Colon (tissue), 2 donors: Measurements from ENCODE around the gene RARS2.
A peak's percentile ranks its signal among the peaks of the same experiment; 100 is the strongest.

ENCODE experiments used
- FAIRE-seq: peaks from 2 replicates; lab custom pipeline; 2012; peaks lifted over from hg19 to GRCh38; lab: Jason Lieb, UNC
- donor health status: control.
- donor health status: control.

RARS2 gene

DNA sequence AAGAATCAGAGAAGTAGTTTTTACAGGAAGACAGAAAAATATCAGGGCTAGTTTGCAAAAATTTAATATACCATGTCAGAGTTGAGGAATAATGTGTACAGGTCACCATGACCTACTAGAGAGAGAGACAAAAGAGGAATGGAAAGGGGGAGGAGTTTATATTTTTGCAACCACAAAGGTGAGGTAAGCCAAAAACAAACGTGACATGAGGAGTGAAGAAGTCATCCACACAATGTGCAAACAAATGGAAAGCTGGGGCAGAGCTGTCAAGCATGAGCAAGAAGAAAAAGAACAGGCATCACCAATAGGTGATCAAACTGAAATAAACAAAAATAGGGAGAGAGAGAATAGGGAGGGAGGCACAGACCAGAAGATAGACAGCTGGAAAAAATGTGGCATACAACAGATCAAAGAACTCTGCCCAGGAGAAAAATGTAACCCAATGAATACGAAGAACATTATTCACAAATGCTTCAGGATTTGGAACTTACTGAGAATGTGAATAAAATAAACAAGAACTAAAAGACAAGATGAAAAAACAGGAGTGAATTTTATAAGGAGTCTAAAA is 15.5 kb downstream of the RARS2 start:
- no peak for FAIRE-seq

DNA sequence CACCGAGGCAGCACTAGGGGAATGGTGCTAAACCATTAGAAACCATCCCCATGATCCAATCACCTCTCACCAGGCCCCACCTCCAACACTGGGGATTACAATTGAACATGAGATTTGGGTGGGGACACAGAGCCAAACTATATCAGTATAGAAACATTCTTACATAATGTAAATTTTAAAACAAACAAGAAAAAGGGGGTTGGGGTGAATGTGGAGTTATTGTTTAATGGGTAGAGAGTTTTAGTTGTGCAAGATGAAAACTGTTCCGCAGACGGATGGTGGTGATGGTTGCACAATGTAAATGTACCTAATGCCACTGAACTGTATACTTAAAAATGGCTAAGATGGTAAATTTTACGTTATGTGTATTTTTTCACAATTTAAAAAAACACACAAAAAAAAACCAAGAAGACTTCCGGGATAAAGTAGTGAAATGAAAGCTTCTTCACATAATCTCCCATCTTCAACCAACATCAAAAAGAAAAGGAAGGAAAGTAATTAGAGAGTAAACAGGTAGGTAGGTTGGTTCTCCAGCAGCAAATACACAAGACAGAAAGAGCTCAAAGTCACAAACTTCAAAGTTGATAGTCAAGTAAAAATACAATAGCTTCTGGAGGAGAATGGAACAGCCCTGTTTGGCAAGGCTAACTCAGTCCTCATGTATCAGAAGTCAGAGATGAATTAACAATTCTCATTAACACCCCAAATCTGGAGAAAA is 16.3 kb downstream of the RARS2 start:
- no peak for FAIRE-seq

DNA sequence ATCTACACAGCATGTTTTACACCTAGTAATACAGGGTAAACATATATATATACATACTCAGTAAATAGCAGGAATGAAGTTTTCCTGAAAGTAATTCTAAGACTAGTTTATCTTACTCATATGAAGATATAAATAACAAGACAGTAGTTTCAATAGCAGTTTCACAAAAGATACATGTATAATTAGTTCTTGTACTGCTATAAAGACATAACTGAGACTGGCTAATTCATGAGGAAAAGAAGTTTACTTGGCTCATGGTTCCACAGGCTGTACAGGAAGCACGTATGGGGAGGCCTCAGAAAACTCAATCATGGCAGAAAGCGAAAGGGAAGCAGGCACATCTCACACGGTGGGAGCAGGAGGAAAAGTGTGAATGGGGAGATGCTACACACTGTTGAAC is 16.9 kb downstream of the RARS2 start:
- no peak for FAIRE-seq

DNA sequence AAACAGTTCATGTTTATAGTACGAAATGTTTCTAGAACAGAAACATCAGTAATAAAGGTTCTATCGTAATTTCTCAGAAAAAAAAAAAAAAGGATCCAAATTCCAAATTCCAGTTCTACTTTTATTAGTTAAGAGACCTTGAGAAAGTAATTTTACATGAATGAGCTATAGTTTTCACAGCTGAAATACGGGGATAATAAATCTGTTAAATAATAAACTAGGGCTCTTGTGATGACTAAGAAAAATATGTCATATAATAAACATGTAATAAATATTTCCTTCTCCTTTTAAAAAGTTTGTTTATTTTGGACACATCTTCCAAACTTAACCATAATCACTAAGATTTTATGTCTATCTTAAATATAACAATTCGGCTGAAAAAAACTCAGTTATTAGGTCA is 17.8 kb downstream of the RARS2 start:
- FAIRE-seq, result peak; percentile 24

DNA sequence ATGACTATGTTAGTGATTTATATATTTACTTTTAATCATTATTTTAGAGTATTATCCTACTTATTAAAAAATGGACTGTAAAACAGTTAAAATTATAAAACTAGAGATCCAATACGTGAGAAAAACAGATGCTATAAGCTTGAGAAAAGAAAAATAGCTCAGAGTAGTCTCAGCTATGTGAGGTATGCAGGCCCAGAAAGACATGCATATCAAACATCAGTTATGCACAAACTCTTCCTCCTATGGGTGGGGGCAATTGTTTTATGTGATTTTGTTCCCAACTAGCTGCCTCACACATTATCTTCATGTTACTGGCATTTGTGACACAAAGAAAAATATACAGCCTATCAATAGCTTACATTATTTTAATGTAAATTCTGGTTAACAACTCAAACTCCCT is 28.8 kb downstream of the RARS2 start:
- FAIRE-seq, result no peak

DNA sequence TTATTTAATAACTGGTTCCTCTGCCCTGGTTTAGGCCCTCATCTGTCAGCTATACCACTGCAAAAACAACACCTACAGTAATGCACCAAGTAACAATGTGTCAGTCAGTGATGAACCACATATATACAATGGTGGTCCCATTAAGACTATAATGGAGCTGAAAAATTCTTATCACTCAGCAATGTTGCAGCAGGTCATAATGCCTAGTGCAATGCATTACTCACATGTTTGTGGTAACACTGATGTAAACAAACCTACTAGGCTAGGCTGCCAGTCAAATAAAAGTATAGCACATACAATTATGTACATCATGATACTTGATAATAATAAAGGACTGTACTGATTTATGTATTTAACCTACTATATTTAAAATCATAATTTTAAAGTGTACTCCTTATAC is 31.3 kb downstream of the RARS2 start:
- no peak for FAIRE-seq

DNA sequence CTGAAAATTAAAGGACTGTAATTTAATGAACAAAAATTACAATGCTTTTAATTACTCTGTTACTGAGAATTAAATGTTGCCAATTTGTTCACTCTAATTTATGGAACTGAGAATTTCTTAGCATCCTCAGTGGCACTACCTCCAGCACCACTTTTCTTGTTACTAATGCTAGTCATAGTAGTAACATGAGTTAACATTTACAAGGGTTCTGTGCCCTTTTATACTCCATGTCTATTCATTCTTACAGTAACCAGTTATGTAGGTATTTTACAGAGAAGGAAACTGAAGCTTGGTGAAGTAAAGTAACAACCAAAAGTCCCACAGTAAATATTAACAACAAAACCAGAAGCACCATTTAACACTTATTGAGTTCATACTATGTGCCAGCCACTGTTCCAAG is 34.3 kb downstream of the RARS2 start:
- FAIRE-seq, result no peak

DNA sequence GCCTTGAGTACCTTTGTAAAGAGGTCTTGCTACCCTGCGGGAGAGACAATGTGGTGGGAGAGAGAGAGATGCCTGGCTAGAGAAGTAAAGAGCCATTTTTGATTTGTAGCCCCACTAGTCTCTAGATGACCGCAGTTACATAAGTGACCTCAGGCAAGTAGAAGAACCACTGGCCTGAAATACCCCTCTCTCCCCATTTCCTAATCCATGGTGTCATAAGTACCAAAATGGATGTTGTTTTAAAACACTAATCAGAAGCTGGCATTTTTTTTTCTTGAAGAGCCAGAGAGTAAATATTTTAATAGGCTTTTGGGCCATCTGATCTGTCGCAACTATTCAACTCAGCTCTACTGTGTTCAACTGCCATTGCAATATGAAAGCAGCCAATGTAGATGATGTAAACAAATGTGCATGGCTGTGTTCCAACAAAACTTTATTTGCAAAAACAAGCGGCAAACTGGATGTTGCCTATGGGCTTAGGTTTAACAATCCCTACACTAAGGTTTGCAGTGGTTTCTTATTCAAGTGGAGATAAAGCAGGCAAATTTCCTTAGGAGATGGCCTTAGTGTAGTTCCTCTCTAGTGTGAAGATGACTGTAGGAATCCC is 36.5 kb downstream of the RARS2 start:
- FAIRE-seq, result no peak

DNA sequence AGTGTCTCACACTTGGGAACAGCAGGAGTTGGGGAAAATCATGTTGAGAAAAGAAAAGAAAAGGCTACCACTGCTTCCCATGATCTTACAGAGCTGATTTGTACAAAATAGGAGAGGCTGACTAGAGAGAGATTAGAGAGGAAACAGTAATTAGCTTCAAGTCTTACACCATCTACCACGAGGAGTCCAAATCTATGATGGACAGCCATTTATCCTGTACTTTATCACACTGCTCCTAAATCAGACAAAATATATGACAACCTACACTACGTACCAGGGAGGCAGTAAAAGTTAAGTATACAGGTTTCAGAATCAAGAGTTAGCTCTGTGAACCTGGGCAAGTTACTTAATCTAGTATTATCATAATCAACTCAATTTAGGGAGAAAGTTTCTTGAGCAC is 38.0 kb downstream of the RARS2 start:
- no peak for FAIRE-seq

DNA sequence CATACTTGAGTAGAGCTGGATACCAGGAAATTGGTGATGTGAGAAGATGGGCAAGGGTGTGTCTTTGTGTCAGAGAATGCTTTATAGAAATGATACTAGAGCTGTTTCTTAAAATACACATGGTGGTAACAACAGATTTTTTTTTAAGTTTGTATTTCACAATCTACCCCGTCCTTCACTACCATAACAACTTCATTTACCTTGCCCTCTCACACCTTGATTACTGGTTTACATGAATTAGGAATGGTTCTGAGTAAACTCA is 45.4 kb downstream of the RARS2 start:
- FAIRE-seq, result no peak

DNA sequence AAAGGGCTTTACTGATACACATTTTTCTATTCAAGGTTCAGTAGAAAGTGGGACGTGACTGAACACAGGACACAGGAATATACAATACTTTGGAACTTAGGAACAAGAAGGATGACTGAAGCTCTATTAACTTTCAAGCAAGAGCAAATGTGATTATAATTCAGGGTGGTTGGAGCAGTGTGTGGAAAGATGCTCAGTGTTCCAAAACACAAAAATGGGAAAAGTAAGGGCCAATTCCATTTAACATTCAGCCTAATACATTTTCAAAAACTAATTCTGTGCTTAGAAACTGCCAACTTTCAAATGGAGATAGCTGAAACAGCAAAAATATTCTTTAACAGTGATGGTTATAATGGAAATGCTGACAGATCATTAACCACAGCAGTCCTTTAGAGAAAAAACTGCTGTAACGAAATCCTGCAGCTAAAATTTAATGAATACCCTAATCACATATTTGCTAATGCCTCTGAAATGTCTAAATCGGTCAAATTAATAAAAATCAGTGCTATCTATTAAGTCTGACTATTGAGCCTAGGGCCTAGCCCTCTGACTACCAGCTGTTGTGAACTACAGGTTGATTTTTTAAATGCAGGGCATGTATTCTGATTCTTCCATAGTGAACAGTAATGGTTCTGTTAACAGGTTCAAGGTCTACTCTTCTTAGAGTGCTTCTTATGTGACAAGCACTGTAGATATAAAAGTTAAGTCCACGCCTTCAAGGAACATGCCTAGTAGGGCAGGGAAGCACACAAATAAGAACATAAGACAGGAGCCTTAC is 45.9 kb downstream of the RARS2 start:
- no peak for FAIRE-seq

DNA sequence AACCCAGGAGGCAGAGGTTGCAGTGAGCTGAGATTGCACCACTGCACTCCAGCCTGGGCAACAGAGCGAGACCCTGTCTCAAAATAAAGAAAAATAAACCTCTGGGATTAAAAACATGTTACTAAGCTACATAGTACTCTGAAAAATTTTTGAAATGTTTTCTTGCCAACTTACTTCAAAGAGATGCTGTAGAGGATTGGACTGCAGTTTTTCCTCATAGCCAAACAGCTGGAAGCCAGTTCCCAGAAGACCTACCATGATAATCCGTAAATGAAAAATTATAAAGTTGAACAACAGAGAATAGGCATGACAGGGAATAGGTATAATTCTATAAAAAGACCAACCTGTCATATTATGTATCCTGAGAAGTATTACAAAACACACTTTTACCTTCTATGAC is 48.0 kb downstream of the RARS2 start:
- no peak for FAIRE-seq

DNA sequence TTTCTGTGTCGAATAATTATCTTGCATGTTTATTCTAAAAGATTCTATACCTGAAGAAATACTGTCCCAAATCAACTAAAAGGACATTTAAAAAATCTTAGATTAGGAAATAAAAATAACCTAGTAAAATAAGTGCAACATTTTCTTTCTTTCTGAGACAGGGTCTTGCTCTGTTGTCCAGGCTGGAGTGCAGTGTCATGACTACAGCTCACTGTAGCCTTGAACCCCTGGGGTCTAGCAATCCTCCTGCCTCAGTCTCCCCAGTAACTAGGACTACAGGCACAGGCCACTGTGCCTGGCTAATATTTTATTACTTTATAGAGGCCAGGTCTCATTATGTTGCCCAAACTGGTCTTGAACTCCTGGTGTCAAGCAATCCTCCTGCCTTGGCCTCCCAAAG is 48.7 kb downstream of the RARS2 start:
- FAIRE-seq, result no peak

DNA sequence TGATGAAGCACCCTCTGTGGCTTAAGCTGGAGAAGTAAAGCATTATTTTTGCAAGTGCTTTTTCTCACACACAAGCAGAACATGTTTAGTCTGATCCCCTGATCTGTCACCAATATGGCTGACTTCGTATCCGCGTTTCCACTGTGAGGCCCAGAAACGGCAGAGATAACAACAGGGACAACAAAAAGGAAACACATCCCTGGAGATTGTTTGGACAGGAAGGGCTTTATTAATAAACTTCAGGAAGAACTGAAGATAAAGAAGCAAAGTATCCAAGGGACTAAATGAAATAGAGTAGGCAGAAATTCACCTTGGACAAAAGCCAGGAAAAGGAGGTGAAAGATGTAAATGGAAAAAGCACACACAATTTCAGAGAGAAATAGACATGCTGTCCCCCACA is 49.2 kb downstream of the RARS2 start:
- FAIRE-seq, result no peak

DNA sequence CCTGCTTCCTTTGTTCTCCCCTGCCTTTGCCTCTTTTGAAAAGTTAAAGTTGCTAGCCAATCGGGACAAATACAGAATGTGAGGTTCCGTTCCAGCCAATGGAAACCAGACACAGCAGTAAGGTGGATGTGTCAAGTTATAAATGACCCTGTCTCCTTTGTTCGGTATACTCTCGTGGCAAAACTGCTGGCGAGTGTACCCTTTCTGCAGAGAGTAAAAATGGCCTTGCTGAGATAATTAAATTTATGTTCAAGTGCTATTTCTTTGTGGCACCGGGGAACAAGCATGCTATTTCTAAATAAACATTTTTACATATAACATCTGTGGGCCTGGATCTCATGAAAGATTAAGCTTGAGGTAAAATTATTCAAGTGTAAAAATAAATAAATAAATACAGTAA is 50.2 kb downstream of the RARS2 start:
- FAIRE-seq, result no peak

DNA sequence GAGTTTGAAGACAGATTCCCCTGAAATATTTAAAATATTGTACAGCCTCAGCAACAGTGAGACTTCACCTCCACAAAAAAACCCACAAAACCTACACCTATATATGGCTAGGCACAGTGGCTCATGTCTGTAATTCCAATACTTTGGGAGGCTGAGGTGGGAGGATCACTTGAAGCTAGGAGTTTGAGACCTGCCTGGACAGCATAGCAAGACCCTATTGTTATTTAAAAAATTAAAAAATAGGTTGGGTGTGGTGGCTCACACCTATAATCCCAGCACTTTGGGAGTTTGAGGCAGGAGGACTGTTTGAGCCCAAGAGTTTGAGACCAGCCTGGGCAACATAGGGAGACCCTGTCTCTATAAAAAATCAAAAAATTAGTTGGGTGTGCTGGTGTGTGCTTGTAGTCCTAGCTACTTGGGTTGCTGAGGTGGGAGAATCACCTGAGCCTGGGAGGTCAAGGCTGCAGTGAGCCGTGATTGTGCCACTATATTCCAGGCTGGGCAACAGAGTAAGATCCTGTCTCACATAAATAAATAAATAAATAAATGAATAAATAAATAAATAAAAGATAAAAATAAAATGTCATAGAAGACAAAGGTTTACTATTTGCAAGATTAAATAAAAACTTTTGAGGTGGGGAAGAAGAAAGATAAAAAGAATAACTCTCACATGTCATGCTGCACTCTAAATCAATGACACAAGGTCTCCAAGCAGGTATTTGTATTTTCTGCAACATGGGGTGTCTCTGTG is 51.1 kb downstream of the RARS2 start:
- no peak for FAIRE-seq

DNA sequence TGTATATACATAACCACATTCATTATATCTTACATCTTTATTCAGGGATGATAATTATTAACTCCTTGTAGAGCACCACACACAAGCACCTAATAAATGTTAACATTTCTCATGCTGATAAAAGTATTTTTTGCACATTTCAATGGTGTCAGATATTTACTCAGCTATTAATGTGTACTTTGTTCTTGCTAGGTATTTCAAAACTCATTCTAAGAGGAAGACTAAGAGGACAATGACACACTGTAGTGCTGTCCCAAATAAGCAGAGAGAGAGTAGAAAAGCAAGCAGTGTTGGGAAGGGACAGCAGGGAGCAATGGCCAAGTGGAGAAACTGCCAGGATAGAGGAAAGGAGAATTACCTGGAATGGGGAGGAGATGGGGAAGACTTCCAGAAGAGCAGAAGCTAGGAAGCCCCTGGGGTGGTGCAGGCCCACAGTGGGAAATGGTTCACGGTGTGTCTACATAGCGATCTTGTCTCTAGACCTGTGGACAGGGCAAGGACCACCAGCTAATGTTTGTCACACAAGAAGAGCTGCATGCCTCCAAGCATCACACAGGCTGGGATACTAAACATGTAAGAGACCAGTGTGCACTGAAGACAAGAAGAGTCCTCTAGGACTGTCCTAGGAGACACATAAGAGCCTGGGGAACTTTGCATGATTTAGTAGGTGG is 55.3 kb downstream of the RARS2 start:
- FAIRE-seq, result no peak

DNA sequence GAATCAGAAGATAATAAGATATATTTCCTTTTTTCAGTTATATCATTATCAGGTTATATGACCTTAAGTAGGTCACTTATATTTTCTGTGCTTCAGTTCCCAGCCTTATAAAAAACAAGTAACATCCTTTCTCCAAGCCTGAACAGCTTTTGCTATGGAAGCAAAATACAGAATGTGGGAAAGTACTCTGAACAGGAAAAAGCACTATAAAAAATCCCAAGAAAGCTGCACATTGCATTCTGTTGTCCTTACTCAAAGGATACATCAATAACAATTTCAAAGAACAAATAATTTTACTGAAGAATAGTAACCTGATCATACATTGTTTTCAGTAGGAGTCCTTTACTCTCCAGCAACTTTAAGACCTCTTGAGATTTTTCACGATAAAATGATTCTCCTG is 60.6 kb downstream of the RARS2 start:
- FAIRE-seq, result no peak

DNA sequence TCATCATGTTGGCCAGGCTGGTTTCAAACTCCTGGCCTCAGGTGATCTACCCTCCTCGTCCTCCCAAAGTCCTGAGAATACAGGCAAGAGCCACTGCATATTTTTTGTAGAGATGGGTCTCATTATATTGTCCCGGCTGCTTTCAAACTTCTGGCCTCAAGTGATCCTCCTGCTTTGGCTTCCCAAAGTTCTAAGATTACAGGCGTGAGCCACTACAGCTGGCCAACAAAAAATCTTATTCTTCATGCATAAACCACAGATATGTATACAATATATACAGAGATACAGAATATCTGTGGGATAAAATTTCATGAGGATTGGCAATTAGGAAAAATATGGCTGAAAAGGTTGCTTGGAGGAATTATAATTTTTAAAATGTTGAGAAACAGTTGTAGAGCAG is 67.1 kb downstream of the RARS2 start:
- FAIRE-seq, result no peak

DNA sequence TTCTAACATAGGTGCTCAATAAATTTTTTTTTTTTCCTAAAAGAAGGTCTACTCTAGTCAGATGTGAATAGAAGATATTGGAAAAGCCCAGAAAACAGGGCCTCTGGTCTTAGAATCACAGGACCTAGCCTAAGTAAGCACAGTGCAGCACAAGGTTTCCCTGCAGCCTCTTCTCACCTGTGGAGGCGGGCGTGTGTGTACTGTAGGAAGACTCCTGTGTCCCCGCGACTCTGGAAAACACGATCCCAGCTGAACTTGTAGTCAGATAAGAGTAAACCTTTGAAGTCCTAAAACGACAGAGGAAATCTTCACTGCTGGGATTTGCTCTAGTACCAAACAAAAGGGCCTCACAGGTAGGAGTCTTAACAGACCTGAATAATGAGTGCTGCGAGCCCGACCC is 71.3 kb downstream of the RARS2 start:
- FAIRE-seq, result no peak

DNA sequence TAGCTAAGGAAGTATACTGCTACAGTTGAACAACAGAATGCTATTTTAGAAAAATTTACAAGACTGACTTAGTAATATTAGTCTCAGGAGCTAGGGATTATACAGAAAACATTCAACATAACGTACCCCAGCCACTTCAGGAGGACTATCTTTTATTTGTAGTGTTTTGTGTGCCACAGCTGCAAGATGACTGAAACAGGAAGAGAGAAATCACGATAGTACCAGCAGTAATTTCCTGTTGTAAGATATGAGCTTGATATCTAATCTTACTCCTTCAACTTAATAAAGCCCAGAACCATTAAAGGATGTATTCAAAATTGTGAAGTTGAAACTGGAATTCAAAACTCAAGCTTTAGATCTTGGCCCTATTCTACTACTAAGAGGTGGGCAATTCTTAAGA is 75.0 kb downstream of the RARS2 start:
- no peak for FAIRE-seq

DNA sequence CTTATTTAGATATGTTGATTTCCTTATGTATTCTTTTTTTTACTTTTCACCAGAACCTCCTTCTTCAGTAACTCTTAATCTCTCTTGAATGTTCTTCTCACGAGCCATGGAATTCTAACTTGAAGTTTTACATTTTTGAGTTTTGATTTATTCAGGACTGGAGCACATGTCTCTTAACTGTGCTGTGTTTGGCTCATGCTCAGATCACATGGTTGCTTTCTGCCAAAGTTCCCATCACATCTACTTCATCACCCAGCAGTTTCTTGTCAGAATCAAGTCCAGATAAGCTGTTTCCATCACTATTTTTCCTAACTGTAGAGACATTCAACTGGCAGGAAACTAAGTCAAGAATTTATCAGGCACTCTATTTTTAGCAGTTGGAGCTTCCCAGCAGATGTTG is 85.3 kb downstream of the RARS2 start:
- FAIRE-seq, result no peak
